ENCODE results near the gene ARRB1.
"Not testable (repeated sequence)": the region's sequence is repeated elsewhere in the genome, so short reads cannot be mapped to it uniquely, and the experiment has no call there.

The ARRB1 gene

GRCh38 chr11:75319035-75319877, 32.2 kb downstream of the ARRB1 start:
- no peak for DNase-seq

- no peak for DNase-seq
Measured at GRCh38 chr11:75317446-75318122, 33.9 kb downstream of the ARRB1 start.

GRCh38 chr11:75315439-75315805, 36.0 kb downstream of the ARRB1 start:
- no peak for DNase-seq

- DNase-seq = no peak
Measured at GRCh38 chr11:75314771-75315438, 36.6 kb downstream of the ARRB1 start.

GRCh38 chr11:75313513-75314272, 37.8 kb downstream of the ARRB1 start:
- DNase-seq = no peak

GRCh38 chr11:75312346-75312745, 39.1 kb downstream of the ARRB1 start:
- DNase-seq = no peak

GRCh38 chr11:75311858-75312288, 39.6 kb downstream of the ARRB1 start:
- DNase-seq = no peak

- DNase-seq = no peak
Measured at GRCh38 chr11:75308986-75309385, 42.5 kb downstream of the ARRB1 start.

GRCh38 chr11:75308116-75308515, 43.3 kb downstream of the ARRB1 start:
- DNase-seq = no peak

- no peak for DNase-seq
Measured at GRCh38 chr11:75307058-75307457, 44.4 kb downstream of the ARRB1 start.

- DNase-seq = no peak
Measured at GRCh38 chr11:75306529-75306928, 44.9 kb downstream of the ARRB1 start.

- DNase-seq = no peak
Measured at GRCh38 chr11:75305993-75306392, 45.5 kb downstream of the ARRB1 start.

- DNase-seq = no peak
Measured at GRCh38 chr11:75305452-75305851, 46.0 kb downstream of the ARRB1 start.

- DNase-seq = not testable (repeated sequence)
Measured at GRCh38 chr11:75304941-75305340, 46.5 kb downstream of the ARRB1 start.

- DNase-seq = no peak
Measured at GRCh38 chr11:75303544-75304224, 47.8 kb downstream of the ARRB1 start.

- no peak for DNase-seq
Measured at GRCh38 chr11:75302371-75302770, 49.1 kb downstream of the ARRB1 start.

GRCh38 chr11:75301601-75302345, 49.7 kb downstream of the ARRB1 start:
- no peak for DNase-seq

- no peak for DNase-seq
Measured at GRCh38 chr11:75301131-75301530, 50.3 kb downstream of the ARRB1 start.

- no peak for DNase-seq
Measured at GRCh38 chr11:75298976-75299260, 52.5 kb downstream of the ARRB1 start.

GRCh38 chr11:75298191-75298975, 53.1 kb downstream of the ARRB1 start:
- DNase-seq = no peak

- no peak for DNase-seq
Measured at GRCh38 chr11:75293903-75294302, 57.6 kb downstream of the ARRB1 start.

Data from bone marrow (tissue), 2 donors.